ENCODE data around the gene LRRC47. TPM values are rescaled to one million over a fixed set of nuclear protein-coding genes. Genes with fewer than 3 reads are reported as not detected.

Gene LRRC47
- total RNA-seq, 2 experiments from 2014 or later: 22.0 to 23.9 TPM

DNA sequence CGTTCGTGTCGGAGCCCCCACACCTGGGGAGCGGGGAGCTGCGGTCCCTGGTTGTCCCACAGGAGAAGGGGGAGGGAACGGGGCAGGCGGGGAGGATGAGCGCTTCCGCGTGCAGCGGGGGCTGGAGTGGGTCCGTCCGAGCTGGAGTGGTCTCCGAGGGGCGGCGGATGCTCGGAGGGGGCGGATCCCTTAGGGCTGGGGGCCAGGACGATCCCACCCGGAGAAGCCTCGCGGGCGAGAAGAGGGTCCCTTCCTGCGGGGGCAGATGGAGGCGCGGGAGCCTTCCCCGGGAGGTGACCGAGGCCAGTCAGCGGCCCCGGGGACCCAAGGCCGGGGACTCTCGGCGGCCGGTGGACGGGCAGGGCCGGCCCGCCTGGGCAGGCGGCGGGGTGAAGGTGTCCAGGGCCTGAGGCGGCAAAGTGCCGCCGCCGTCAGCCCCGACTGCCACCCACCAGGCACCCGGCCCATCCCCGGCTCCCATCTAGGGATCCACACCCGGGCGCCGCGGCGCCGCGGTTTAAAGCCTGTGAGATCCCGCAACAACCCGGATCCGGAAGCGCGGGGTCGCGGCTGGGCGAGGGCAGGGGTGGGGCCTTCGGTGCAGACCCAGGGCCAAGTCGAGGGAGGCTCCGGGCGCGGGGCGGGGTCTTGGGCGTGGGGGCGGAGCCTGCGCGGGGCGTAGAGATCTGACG is 49.3 kb downstream of the LRRC47 start:
- no peaks in the 10 kb centered on the region for H3K9me3 Mint-ChIP-seq
- peaks cover 35% of the 10 kb centered on the region for H3K4me1 Mint-ChIP-seq (ENCODE audit: low read depth)
- H3K4me3 Mint-ChIP-seq: peak overlapping the region; percentile 75
- H3K36me3 Mint-ChIP-seq (ENCODE audit: low read depth): peaks cover 12% of the 10 kb centered on the region
- peak; percentile 93 for DNase-seq
- intact Hi-C loops (cut with micrococcal nuclease): loop anchor here (1.0 kb wide), 3 partner anchors 25 to 153 kb away; partner anchors contain the start of genes C1orf174, LRRC47 and SMIM1
- CTCF ChIA-PET: interaction anchor here (0.6 kb wide), 1 partner anchor 93 kb away, joined by 3 read pairs; no protein-coding TSS in a partner anchor
- peak overlapping the region; percentile 24 for H3K27ac Mint-ChIP-seq
- H3K27me3 Mint-ChIP-seq (ENCODE audit: low read depth): no peaks in the 10 kb centered on the region

GRCh38 chr1:3746389-3746829 is 49.9 kb downstream of the LRRC47 start:
- DNase-seq: no peak
- Mint-ChIP-seq H3K9me3 (no peaks in the 10 kb centered on the region), H3K4me3 (peak overlapping the region; percentile 75), H3K27ac (peak overlapping the region; percentile 24), H3K4me1 (ENCODE audit: low read depth) (peaks cover 35% of the 10 kb centered on the region), H3K36me3 (ENCODE audit: low read depth) (peaks cover 17% of the 10 kb centered on the region), H3K27me3 (ENCODE audit: low read depth) (no peaks in the 10 kb centered on the region)
- intact Hi-C loops (cut with micrococcal nuclease): no loop called here
- CTCF ChIA-PET: no interaction called here

DNA sequence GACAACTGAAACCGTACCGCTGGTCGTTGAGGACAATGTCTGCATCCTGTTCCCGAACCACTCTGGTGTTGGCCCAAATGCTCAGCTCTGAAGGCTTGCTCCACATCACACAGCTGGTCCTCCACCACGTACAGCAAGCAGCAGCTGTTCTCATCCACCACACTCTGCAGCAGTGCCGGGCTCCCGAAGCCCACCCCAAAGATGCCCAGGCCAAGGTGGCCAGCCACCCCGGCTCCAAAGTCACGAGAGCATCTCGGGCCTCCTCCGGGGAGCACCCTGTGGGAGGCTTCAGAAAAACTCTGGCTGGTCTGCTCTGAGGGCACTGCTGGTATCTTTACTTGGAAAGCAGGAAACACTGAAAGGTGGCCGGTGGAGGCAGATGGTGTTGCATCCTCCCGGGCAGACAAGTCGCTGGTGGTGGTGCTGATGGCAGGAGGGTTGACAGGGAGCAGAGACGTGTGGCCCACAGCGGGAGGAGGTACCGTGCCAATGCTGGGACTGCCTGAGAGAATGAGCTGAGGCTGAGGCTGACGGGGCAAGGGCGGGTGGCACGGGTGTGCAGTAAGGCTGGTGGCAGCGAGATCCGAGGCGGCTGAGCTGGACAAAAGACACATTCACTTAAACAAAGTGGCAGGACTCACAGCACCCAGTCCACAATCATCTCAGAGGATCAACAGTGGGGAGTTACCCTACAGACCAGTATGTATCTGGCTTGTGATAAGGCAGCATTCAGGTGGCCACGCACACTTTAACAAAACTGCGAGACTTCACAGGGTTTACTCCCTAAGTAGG is 50.5 kb downstream of the LRRC47 start:
- CTCF ChIA-PET: no interaction called here
- intact Hi-C loops (cut with micrococcal nuclease): no loop called here
- peak overlapping the region; percentile 75 for H3K4me3 Mint-ChIP-seq
- no peaks in the 10 kb centered on the region for H3K9me3 Mint-ChIP-seq
- no peak for DNase-seq
- no peaks in the 10 kb centered on the region for H3K27me3 Mint-ChIP-seq (ENCODE audit: low read depth)
- no peak overlapping the region for H3K27ac Mint-ChIP-seq
- peaks cover 17% of the 10 kb centered on the region for H3K36me3 Mint-ChIP-seq (ENCODE audit: low read depth)
- H3K4me1 Mint-ChIP-seq (ENCODE audit: low read depth): peaks cover 35% of the 10 kb centered on the region

DNA sequence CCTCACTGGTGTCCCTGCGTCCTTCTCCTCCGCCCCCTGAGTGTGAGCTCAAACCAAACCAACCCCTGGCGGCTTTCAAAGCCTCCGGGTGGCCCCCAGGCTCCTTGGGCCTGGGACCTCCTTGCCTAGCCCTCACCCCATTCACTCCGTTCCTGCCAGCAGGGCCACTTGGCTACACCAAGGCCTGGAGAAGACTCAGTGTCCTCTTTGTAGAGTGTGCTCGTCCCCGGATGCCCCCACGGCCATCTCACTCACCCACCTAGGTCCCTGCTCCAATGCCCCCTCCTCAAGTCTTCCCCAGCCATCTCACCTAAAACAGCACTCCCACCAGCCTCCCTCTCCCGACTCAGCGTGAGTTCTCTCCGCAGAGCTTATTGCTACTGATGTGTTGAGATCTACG is 51.2 kb downstream of the LRRC47 start:
- DNase-seq: no peak
- CTCF ChIA-PET: no interaction called here
- Mint-ChIP-seq H3K4me3 (peak overlapping the region; percentile 75), H3K9me3 (no peaks in the 10 kb centered on the region), H3K4me1 (ENCODE audit: low read depth) (peaks cover 35% of the 10 kb centered on the region), H3K27ac (no peak overlapping the region), H3K36me3 (ENCODE audit: low read depth) (peaks cover 17% of the 10 kb centered on the region), H3K27me3 (ENCODE audit: low read depth) (no peaks in the 10 kb centered on the region)
- intact Hi-C loops (cut with micrococcal nuclease): no loop called here

DNA sequence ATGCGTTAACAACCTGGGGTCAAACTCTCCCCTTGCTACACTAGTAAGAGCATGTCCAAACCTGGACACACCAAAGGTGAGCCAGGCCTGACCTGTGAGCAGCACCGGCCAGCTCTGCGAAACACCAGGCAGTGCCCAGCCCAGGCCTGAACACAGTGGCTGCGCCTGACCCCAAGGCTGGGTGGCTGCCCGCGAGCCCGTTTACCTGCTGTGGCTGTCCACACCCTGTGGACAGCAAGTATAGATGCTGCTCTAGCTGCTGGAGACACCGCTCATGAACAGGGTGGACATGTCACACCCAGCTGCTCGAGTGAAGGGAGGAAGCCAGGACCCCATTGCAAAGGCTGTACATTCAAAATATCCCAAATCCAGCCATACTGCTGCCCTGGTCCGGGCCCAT is 51.7 kb downstream of the LRRC47 start:
- Mint-ChIP-seq H3K9me3 (no peaks in the 10 kb centered on the region), H3K27ac (no peak overlapping the region), H3K4me3 (no peak overlapping the region), H3K4me1 (ENCODE audit: low read depth) (peaks cover 35% of the 10 kb centered on the region), H3K36me3 (ENCODE audit: low read depth) (peaks cover 17% of the 10 kb centered on the region), H3K27me3 (ENCODE audit: low read depth) (no peaks in the 10 kb centered on the region)
- intact Hi-C loops (cut with micrococcal nuclease): no loop called here
- DNase-seq: no peak
- CTCF ChIA-PET: no interaction called here

DNA sequence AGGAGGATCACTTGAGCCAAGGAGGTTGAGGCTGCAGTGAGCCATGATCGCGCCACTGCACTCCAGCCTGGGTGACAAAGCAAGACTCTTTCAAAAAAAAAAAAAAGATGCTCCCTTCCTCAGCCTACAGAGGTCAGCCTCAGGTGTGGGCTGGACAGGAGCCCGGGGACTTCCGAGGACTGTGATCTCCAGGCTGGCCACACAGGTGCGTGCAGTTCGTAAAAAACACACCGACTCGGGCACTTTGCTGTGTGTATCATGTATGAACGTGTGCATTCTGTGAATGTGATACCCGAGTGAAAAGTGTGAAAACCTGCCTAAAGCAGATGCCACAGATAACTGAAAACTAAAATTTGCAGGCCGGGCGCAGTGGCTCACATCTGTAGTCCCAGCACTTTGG is 52.5 kb downstream of the LRRC47 start:
- Mint-ChIP-seq H3K9me3 (no peaks in the 10 kb centered on the region), H3K36me3 (ENCODE audit: low read depth) (peaks cover 17% of the 10 kb centered on the region), H3K27me3 (ENCODE audit: low read depth) (no peaks in the 10 kb centered on the region), H3K4me3 (no peak overlapping the region), H3K4me1 (ENCODE audit: low read depth) (peaks cover 35% of the 10 kb centered on the region), H3K27ac (no peak overlapping the region)
- DNase-seq: no peak
- intact Hi-C loops (cut with micrococcal nuclease): no loop called here
- CTCF ChIA-PET: no interaction called here

DNA sequence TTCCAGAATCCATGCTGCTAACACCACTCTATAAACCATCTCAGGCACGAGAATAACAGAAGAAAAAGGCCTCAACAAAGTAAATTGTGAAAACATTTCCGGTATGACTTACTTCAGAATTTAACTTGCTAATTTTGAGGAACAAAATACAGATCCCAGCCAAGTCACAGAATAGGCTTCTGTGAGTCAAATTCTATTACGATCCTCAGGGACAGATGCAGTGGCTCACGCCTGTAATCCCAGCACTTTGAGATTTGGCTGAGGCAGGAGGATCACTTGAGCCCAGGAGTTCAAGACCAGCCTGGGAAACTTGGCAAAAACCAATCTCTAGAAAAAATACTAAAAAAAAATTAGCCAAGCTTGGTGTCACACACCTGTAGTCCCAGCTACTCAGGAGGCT is 52.9 kb downstream of the LRRC47 start:
- CTCF ChIA-PET: no interaction called here
- H3K36me3 Mint-ChIP-seq (ENCODE audit: low read depth): peaks cover 17% of the 10 kb centered on the region

GRCh38 chr1:3742439-3743298 is 53.6 kb downstream of the LRRC47 start:
- peaks cover 17% of the 10 kb centered on the region for H3K36me3 Mint-ChIP-seq (ENCODE audit: low read depth)
- H3K4me3 Mint-ChIP-seq: no peak overlapping the region
- no peak for DNase-seq
- CTCF ChIA-PET: interaction anchor here (0.7 kb wide), 1 partner anchor 124 kb away, joined by 3 read pairs; no protein-coding TSS in a partner anchor
- intact Hi-C loops (cut with micrococcal nuclease): no loop called here
- H3K27ac Mint-ChIP-seq: no peak overlapping the region
- H3K27me3 Mint-ChIP-seq (ENCODE audit: low read depth): no peaks in the 10 kb centered on the region
- no peaks in the 10 kb centered on the region for H3K9me3 Mint-ChIP-seq
- H3K4me1 Mint-ChIP-seq (ENCODE audit: low read depth): peaks cover 29% of the 10 kb centered on the region

More for the DNA sequence above, 52.9 kb downstream of the LRRC47 start:
- Mint-ChIP-seq H3K4me1 (ENCODE audit: low read depth) (peaks cover 35% of the 10 kb centered on the region), H3K9me3 (no peaks in the 10 kb centered on the region), H3K27ac (no peak overlapping the region), H3K4me3 (no peak overlapping the region), H3K27me3 (ENCODE audit: low read depth) (no peaks in the 10 kb centered on the region)
- DNase-seq: no peak
- intact Hi-C loops (cut with micrococcal nuclease): no loop called here

- Mint-ChIP-seq H3K27me3 (ENCODE audit: low read depth) (no peaks in the 10 kb centered on the region), H3K4me1 (ENCODE audit: low read depth) (peaks cover 28% of the 10 kb centered on the region), H3K4me3 (no peak overlapping the region), H3K27ac (no peak overlapping the region), H3K9me3 (no peaks in the 10 kb centered on the region), H3K36me3 (ENCODE audit: low read depth) (peaks cover 17% of the 10 kb centered on the region)
- DNase-seq: no peak
- CTCF ChIA-PET: interaction anchor here (0.7 kb wide), 1 partner anchor 123 kb away, joined by 3 read pairs; no protein-coding TSS in a partner anchor
- intact Hi-C loops (cut with micrococcal nuclease): no loop called here
Observed at GRCh38 chr1:3741566-3742438, 54.5 kb downstream of the LRRC47 start.

DNA sequence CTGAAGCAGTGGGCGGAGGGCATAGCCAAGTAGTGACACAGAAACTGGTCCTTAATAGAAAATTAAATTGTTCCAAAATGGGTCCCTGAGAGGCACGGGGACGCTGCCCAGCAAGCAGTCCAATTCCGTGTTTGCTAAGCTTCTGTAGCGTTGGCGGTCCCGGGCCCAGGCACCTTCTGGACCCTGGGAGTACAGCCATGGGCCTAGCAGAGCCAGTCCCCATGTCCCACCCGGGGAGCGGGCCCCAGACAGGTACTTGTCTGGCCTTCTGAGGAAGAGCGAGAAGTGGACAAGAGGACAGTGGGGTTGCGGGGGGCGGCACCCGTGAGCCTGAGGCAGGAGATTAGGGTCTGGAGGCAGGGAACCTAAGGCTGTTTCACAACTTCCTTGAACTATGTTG is 55.5 kb downstream of the LRRC47 start:
- peaks cover 17% of the 10 kb centered on the region for H3K36me3 Mint-ChIP-seq (ENCODE audit: low read depth)
- no peak overlapping the region for H3K27ac Mint-ChIP-seq
- no peak overlapping the region for H3K4me3 Mint-ChIP-seq
- intact Hi-C loops (cut with micrococcal nuclease): no loop called here
- no peak for DNase-seq
- H3K27me3 Mint-ChIP-seq (ENCODE audit: low read depth): no peaks in the 10 kb centered on the region
- CTCF ChIA-PET: no interaction called here
- H3K9me3 Mint-ChIP-seq: no peaks in the 10 kb centered on the region
- peaks cover 18% of the 10 kb centered on the region for H3K4me1 Mint-ChIP-seq (ENCODE audit: low read depth)

DNA sequence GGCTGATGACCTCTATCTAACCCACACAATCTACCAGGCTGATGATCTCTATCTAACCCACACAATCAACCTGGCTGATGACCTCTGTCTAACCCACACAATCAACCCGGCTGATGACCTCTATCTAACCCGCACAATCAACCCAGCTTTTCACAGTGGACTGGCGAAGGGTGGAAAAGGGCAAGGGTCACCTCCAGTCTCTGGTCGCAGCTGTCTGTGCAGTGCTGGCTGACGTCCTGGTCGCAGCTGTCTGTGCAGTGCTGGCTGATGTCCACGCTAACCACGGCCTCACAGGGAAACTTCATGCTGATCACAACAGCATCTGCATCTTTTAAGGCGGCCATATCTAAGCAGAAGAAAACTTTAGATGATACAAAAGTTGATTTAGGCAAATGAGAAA is 56.3 kb downstream of the LRRC47 start:
- no peak overlapping the region for H3K4me3 Mint-ChIP-seq
- intact Hi-C loops (cut with micrococcal nuclease): no loop called here
- CTCF ChIA-PET: interaction anchor here (0.7 kb wide), 1 partner anchor 153 kb away, joined by 3 read pairs; no protein-coding TSS in a partner anchor
- no peaks in the 10 kb centered on the region for H3K27me3 Mint-ChIP-seq (ENCODE audit: low read depth)
- no peak for DNase-seq
- H3K27ac Mint-ChIP-seq: no peak overlapping the region
- H3K4me1 Mint-ChIP-seq (ENCODE audit: low read depth): peaks cover 11% of the 10 kb centered on the region
- H3K36me3 Mint-ChIP-seq (ENCODE audit: low read depth): peaks cover 12% of the 10 kb centered on the region
- H3K9me3 Mint-ChIP-seq: no peaks in the 10 kb centered on the region
